DOHH2 (cell line): ENCODE data around the gene OPRD1.

Source experiments
- EZH2phosphoT487 ChIP-seq: fragments of 200-600 bp; sonication (generic); IDR thresholded peaks from 2 replicates; pipeline ENCODE4 v1.6.1; 2017; ENCODE audit warnings: borderline replicate concordance, mild to moderate bottlenecking, antibody characterized with exemption, low read length, moderate library complexity, mixed read lengths
- TF ChIP-seq, protein P1 (sequence below): fragments of 200-600 bp; sonication (generic); IDR thresholded peaks from one replicate; pipeline ENCODE4 v1.5.1; 2014; ENCODE audit warnings: antibody characterized with exemption, mild to moderate bottlenecking, low read depth, low read length; ENCODE audit not compliant: poor library complexity, severe bottlenecking

DNA sequence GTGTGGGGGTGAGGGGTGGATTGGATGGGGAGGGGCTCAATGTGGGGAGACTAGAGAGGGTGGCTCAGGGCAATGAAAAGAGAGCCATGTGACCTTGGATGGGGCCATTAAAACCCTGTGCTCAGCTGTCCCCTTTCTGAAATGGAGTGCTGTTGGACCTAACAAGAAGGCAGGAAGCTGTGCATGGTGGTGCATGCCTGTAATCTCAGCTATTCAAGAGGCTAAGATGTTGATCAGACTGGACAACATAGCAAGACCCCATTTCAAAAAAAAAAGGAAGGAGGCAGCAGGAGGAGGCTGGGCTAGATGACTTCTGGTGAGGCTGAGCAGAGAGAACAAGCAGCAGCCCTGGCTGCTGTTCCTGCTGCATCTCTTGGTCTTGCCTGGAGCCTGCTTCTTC, 7.0 kb downstream of the OPRD1 start:
- TF ChIP-seq, protein P1, sequence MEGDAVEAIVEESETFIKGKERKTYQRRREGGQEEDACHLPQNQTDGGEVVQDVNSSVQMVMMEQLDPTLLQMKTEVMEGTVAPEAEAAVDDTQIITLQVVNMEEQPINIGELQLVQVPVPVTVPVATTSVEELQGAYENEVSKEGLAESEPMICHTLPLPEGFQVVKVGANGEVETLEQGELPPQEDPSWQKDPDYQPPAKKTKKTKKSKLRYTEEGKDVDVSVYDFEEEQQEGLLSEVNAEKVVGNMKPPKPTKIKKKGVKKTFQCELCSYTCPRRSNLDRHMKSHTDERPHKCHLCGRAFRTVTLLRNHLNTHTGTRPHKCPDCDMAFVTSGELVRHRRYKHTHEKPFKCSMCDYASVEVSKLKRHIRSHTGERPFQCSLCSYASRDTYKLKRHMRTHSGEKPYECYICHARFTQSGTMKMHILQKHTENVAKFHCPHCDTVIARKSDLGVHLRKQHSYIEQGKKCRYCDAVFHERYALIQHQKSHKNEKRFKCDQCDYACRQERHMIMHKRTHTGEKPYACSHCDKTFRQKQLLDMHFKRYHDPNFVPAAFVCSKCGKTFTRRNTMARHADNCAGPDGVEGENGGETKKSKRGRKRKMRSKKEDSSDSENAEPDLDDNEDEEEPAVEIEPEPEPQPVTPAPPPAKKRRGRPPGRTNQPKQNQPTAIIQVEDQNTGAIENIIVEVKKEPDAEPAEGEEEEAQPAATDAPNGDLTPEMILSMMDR, result no peak
- TF ChIP-seq EZH2phosphoT487, result no peak
